BLaER1 treated with 17β-estradiol and CSF1 and Interleukin-3, amounts not matched to agents 10 nM and 100 nM (cell line): ENCODE data around the gene RNF2.
"Not testable (repeated sequence)": the region's sequence is repeated elsewhere in the genome, so short reads cannot be mapped to it uniquely, and the experiment has no call there.

Experiments
- H3K27ac ChIP-seq, 11 experiments: shearing (Covaris generic); formaldehyde crosslinking; 2 replicates each; pipeline ENCODE4 v1.8.1; 2022
- H3K27me3 ChIP-seq, 11 experiments: shearing (Covaris generic); formaldehyde crosslinking; 2 replicates each; pipeline ENCODE4 v1.8.1; 2022
- H3K36me3 ChIP-seq, 11 experiments: shearing (Covaris generic); formaldehyde crosslinking; 2 replicates each; pipeline ENCODE4 v1.8.1; 2022
- H3K4me1 ChIP-seq, 10 experiments: shearing (Covaris generic); formaldehyde crosslinking; 2 replicates each; pipeline ENCODE4 v1.8.1; 2022
- H3K4me2 ChIP-seq, 11 experiments: shearing (Covaris generic); formaldehyde crosslinking; 2 replicates each; pipeline ENCODE4 v1.8.1; 2022
- H3K4me3 ChIP-seq, 10 experiments: shearing (Covaris generic); formaldehyde crosslinking; 2 replicates each; pipeline ENCODE4 v1.8.1; 2022
- H3K9ac ChIP-seq, 11 experiments: shearing (Covaris generic); formaldehyde crosslinking; 2 replicates each; pipeline ENCODE4 v1.8.1; 2022
- H3K9me3 ChIP-seq, 11 experiments: shearing (Covaris generic); formaldehyde crosslinking; replicated peaks in 1 of 11; 2 replicates each; pipeline ENCODE4 v1.8.1; 2022
- H4K20me1 ChIP-seq, 11 experiments: shearing (Covaris generic); formaldehyde crosslinking; 2 replicates each; pipeline ENCODE4 v1.8.1; 2022
- Cebpa-rat ChIP-seq, 11 experiments: shearing (Covaris generic); IDR thresholded peaks; 2 replicates each; pipeline ENCODE4 v1.8.1; 2022

Gene RNF2

GRCh38 chr1:185058110-185058509 is 12.8 kb downstream of the RNF2 start:
- H3K9ac ChIP-seq, result peak overlapping the region in 3 of 11 experiments; percentile 13 to 44 (median 15); a peak in 2 of 22 replicates
- peak overlapping the region in 3 of 10 experiments; percentile 9 to 26 (median 25); a peak in 2 of 20 replicates for H3K4me3 ChIP-seq
- H3K4me2 ChIP-seq, result peak overlapping the region in 8 of 11 experiments; percentile 8 to 87 (median 36); a peak in 13 of 22 replicates
- peaks cover 14 to 98% (median 61%) of the 10 kb centered on the region in 11 experiments; a peak in 19 of 22 replicates for H4K20me1 ChIP-seq
- H3K27ac ChIP-seq, result peak overlapping the region in 3 of 11 experiments; percentile 29 to 39 (median 32); a peak in 5 of 22 replicates
- H3K36me3 ChIP-seq, result peaks cover 8 to 40% (median 18%) of the 10 kb centered on the region in 11 experiments; a peak in 21 of 22 replicates
- H3K27me3 ChIP-seq, result no peaks in the 10 kb centered on the region
- no peak for TF ChIP-seq Cebpa-rat (IDR thresholded peaks at IDR 0.05)
- peaks cover 0 to 58% (median 17%) of the 10 kb centered on the region in 10 experiments; a peak in 14 of 20 replicates for H3K4me1 ChIP-seq
- H3K9me3 ChIP-seq, result peaks cover 0 to 61% (median 41%) of the 10 kb centered on the region in 11 experiments; a peak in 20 of 22 replicates

GRCh38 chr1:185058876-185059275 is 13.5 kb downstream of the RNF2 start:
- H3K27me3 ChIP-seq, result no peaks in the 10 kb centered on the region
- H3K27ac ChIP-seq, result peak overlapping the region in 2 of 11 experiments; percentile 29 to 39; a peak in 4 of 22 replicates
- peak overlapping the region in 8 of 11 experiments; percentile 8 to 87 (median 38); a peak in 12 of 22 replicates for H3K4me2 ChIP-seq
- peak overlapping the region in 2 of 11 experiments; percentile 15 to 44; a peak in 3 of 22 replicates for H3K9ac ChIP-seq
- peaks cover 0 to 66% (median 17%) of the 10 kb centered on the region in 10 experiments; a peak in 14 of 20 replicates for H3K4me1 ChIP-seq
- peaks cover 8 to 42% (median 17%) of the 10 kb centered on the region in 11 experiments; a peak in 21 of 22 replicates for H3K36me3 ChIP-seq
- H3K9me3 ChIP-seq, result peaks cover 0 to 69% (median 47%) of the 10 kb centered on the region in 11 experiments; a peak in 20 of 22 replicates
- H3K4me3 ChIP-seq, result peak overlapping the region in 3 of 10 experiments; percentile 9 to 26 (median 25); a peak in 2 of 20 replicates
- TF ChIP-seq Cebpa-rat (IDR thresholded peaks at IDR 0.05), result no peak
- peaks cover 14 to 97% (median 62%) of the 10 kb centered on the region in 11 experiments; a peak in 18 of 22 replicates for H4K20me1 ChIP-seq

GRCh38 chr1:185059950-185060571 is 14.7 kb downstream of the RNF2 start:
- peak overlapping the region in 2 of 11 experiments; percentile 77 to 87; a peak in 4 of 22 replicates for H3K4me2 ChIP-seq
- peaks cover under 1 to 39% (median 18%) of the 10 kb centered on the region in 11 experiments; a peak in 21 of 22 replicates for H3K36me3 ChIP-seq
- H3K9ac ChIP-seq, result no peak overlapping the region
- no peak overlapping the region for H3K4me3 ChIP-seq
- peaks cover 9 to 69% (median 48%) of the 10 kb centered on the region in 11 experiments for H3K9me3 ChIP-seq
- no peak overlapping the region; a peak in 1 of 22 replicates for H3K27ac ChIP-seq
- no peaks in the 10 kb centered on the region for H3K27me3 ChIP-seq
- H3K4me1 ChIP-seq, result peaks cover 0 to 67% (median 17%) of the 10 kb centered on the region in 10 experiments; a peak in 14 of 20 replicates
- peaks cover 13 to 96% (median 55%) of the 10 kb centered on the region in 11 experiments; a peak in 16 of 22 replicates for H4K20me1 ChIP-seq
- no peak for TF ChIP-seq Cebpa-rat (IDR thresholded peaks at IDR 0.05)

- TF ChIP-seq Cebpa-rat (IDR thresholded peaks at IDR 0.05), result no peak
- H3K9ac ChIP-seq, result no peak overlapping the region
- H3K4me1 ChIP-seq, result peaks cover 0 to 69% (median 13%) of the 10 kb centered on the region in 10 experiments; a peak in 14 of 20 replicates
- peak overlapping the region in 2 of 11 experiments; percentile 52 to 58; a peak in 4 of 22 replicates for H3K4me2 ChIP-seq
- peaks cover 4 to 93% (median 49%) of the 10 kb centered on the region in 11 experiments; a peak in 15 of 22 replicates for H4K20me1 ChIP-seq
- no peak overlapping the region for H3K4me3 ChIP-seq
- H3K27me3 ChIP-seq, result no peaks in the 10 kb centered on the region
- peaks cover 7 to 49% (median 31%) of the 10 kb centered on the region in 11 experiments; a peak in 21 of 22 replicates for H3K36me3 ChIP-seq
- H3K27ac ChIP-seq, result peak overlapping the region in 2 of 11 experiments; percentile 2 to 15; a peak in 2 of 22 replicates
- H3K9me3 ChIP-seq, result peaks cover 14 to 76% (median 55%) of the 10 kb centered on the region in 11 experiments
These were observed 17.5 kb downstream of the RNF2 start for GRCh38 chr1:185062710-185063370.

- Histone ChIP-seq H3K4me1 (peaks cover 0 to 62% (median 4%) of the 10 kb centered on the region in 10 experiments; a peak in 12 of 20 replicates), H3K27me3 (no peaks in the 10 kb centered on the region), H4K20me1 (peaks cover 0 to 93% (median 47%) of the 10 kb centered on the region in 11 experiments; a peak in 14 of 22 replicates), H3K27ac (peak overlapping the region in 1 of 11 experiments; percentile 2; a peak in 1 of 22 replicates), H3K4me3 (no peak overlapping the region), H3K36me3 (peaks cover 7 to 50% (median 37%) of the 10 kb centered on the region in 11 experiments; a peak in 21 of 22 replicates), H3K9me3 (peaks cover 14 to 76% (median 55%) of the 10 kb centered on the region in 11 experiments), H3K4me2 (peak overlapping the region in 2 of 11 experiments; percentile 52 to 58; a peak in 4 of 22 replicates), H3K9ac (no peak overlapping the region)
- no peak for TF ChIP-seq Cebpa-rat (IDR thresholded peaks at IDR 0.05)
These were observed 18.4 kb downstream of the RNF2 start for GRCh38 chr1:185063719-185064118.

GRCh38 chr1:185065006-185065405 is 19.6 kb downstream of the RNF2 start:
- H3K27me3 ChIP-seq, H3K9ac ChIP-seq, H3K4me2 ChIP-seq, H3K27ac ChIP-seq, H3K4me3 ChIP-seq: not testable (repeated sequence)
- peaks cover 7 to 57% (median 44%) of the 10 kb centered on the region in 11 experiments; a peak in 21 of 22 replicates for H3K36me3 ChIP-seq
- H3K4me1 ChIP-seq, result peaks cover 0 to 49% (median 0%) of the 10 kb centered on the region in 10 experiments; a peak in 6 of 20 replicates
- H4K20me1 ChIP-seq, result peaks cover 0 to 86% (median 45%) of the 10 kb centered on the region in 11 experiments; a peak in 12 of 22 replicates
- peaks cover 14 to 77% (median 56%) of the 10 kb centered on the region in 11 experiments for H3K9me3 ChIP-seq

GRCh38 chr1:185066181-185066580 is 20.8 kb downstream of the RNF2 start:
- no peak overlapping the region for H3K4me3 ChIP-seq
- H3K4me1 ChIP-seq, result peaks cover 0 to 43% (median 0%) of the 10 kb centered on the region in 10 experiments; a peak in 6 of 20 replicates
- H4K20me1 ChIP-seq, result peaks cover 0 to 85% (median 36%) of the 10 kb centered on the region in 11 experiments; a peak in 13 of 22 replicates
- H3K27me3 ChIP-seq, result no peaks in the 10 kb centered on the region
- no peak overlapping the region for H3K9ac ChIP-seq
- no peak for TF ChIP-seq Cebpa-rat (IDR thresholded peaks at IDR 0.05)
- peaks cover 21 to 75% (median 58%) of the 10 kb centered on the region in 11 experiments for H3K9me3 ChIP-seq
- H3K27ac ChIP-seq, result no peak overlapping the region
- no peak overlapping the region for H3K4me2 ChIP-seq
- peaks cover 12 to 63% (median 49%) of the 10 kb centered on the region in 11 experiments; a peak in 21 of 22 replicates for H3K36me3 ChIP-seq

- Histone ChIP-seq H3K36me3 (peaks cover 20 to 79% (median 60%) of the 10 kb centered on the region in 11 experiments; a peak in 21 of 22 replicates), H3K4me1 (peaks cover 0 to 22% (median 0%) of the 10 kb centered on the region in 10 experiments; a peak in 6 of 20 replicates), H3K4me3 (no peak overlapping the region), H3K27me3 (no peaks in the 10 kb centered on the region), H3K27ac (no peak overlapping the region), H4K20me1 (peaks cover 0 to 87% (median 34%) of the 10 kb centered on the region in 11 experiments; a peak in 13 of 22 replicates), H3K9me3 (peaks cover 31 to 68% (median 62%) of the 10 kb centered on the region in 11 experiments), H3K9ac (no peak overlapping the region), H3K4me2 (no peak overlapping the region)
- no peak for TF ChIP-seq Cebpa-rat (IDR thresholded peaks at IDR 0.05)
These were observed 23.0 kb downstream of the RNF2 start for GRCh38 chr1:185068341-185068740.
